Measurements from ENCODE around the gene PLA2G15. TPM values are rescaled to one million over a fixed set of nuclear protein-coding genes. Genes with fewer than 3 reads are reported as not detected.
A peak's percentile ranks its signal among the peaks of the same experiment; 100 is the strongest.

The PLA2G15 gene
- total RNA-seq, 1 donor, result 30.8 TPM

GRCh38 chr16:68298907-68299561 lies 53.9 kb downstream of the PLA2G15 start:
- H3K4me3 ChIP-seq (ENCODE audit: insufficient read depth, low read length), result no peak overlapping the region
- peaks cover 26% of the 10 kb centered on the region for H3K4me1 ChIP-seq (ENCODE audit: insufficient read depth, low read length)
- no peaks in the 10 kb centered on the region for H3K9me3 ChIP-seq (ENCODE audit: low read depth, low read length)
- no peak overlapping the region for H3K4me2 ChIP-seq (ENCODE audit: insufficient read depth, low read length)
- H3K27me3 ChIP-seq (ENCODE audit: insufficient read depth, low read length), result no peaks in the 10 kb centered on the region
- TF ChIP-seq, protein P1, sequence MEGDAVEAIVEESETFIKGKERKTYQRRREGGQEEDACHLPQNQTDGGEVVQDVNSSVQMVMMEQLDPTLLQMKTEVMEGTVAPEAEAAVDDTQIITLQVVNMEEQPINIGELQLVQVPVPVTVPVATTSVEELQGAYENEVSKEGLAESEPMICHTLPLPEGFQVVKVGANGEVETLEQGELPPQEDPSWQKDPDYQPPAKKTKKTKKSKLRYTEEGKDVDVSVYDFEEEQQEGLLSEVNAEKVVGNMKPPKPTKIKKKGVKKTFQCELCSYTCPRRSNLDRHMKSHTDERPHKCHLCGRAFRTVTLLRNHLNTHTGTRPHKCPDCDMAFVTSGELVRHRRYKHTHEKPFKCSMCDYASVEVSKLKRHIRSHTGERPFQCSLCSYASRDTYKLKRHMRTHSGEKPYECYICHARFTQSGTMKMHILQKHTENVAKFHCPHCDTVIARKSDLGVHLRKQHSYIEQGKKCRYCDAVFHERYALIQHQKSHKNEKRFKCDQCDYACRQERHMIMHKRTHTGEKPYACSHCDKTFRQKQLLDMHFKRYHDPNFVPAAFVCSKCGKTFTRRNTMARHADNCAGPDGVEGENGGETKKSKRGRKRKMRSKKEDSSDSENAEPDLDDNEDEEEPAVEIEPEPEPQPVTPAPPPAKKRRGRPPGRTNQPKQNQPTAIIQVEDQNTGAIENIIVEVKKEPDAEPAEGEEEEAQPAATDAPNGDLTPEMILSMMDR (IDR thresholded peaks at IDR 0.05; ENCODE audit: extremely low read depth, low read depth, low read length), result no peak
- H2AFZ ChIP-seq (ENCODE audit: low read length), result no peak overlapping the region
- no peak for DNase-seq (ENCODE audit: insufficient read length, low spot score, missing footprints)
- H3K79me2 ChIP-seq (ENCODE audit: insufficient read depth, low read length), result peaks cover 26% of the 10 kb centered on the region
- H4K20me1 ChIP-seq (ENCODE audit: insufficient read depth, low read length), result peaks cover 11% of the 10 kb centered on the region
- H3K27ac ChIP-seq (ENCODE audit: low read depth, low read length), result peak overlapping the region; percentile 35
- peaks cover 82% of the 10 kb centered on the region for H3K36me3 ChIP-seq (ENCODE audit: insufficient read depth, low read length)

GRCh38 chr16:68299571-68300453 lies 54.6 kb downstream of the PLA2G15 start:
- H4K20me1 ChIP-seq (ENCODE audit: insufficient read depth, low read length), result peaks cover 10% of the 10 kb centered on the region
- peak overlapping the region; percentile 35 for H3K27ac ChIP-seq (ENCODE audit: low read depth, low read length)
- no peaks in the 10 kb centered on the region for H3K27me3 ChIP-seq (ENCODE audit: insufficient read depth, low read length)
- H3K4me1 ChIP-seq (ENCODE audit: insufficient read depth, low read length), result peaks cover 26% of the 10 kb centered on the region
- peaks cover 23% of the 10 kb centered on the region for H3K79me2 ChIP-seq (ENCODE audit: insufficient read depth, low read length)
- DNase-seq (ENCODE audit: insufficient read length, low spot score, missing footprints), result no peak
- peaks cover 78% of the 10 kb centered on the region for H3K36me3 ChIP-seq (ENCODE audit: insufficient read depth, low read length)
- no peak overlapping the region for H3K4me2 ChIP-seq (ENCODE audit: insufficient read depth, low read length)
- H2AFZ ChIP-seq (ENCODE audit: low read length), result no peak overlapping the region
- no peaks in the 10 kb centered on the region for H3K9me3 ChIP-seq (ENCODE audit: low read depth, low read length)
- TF ChIP-seq, protein P1 (IDR thresholded peaks at IDR 0.05; ENCODE audit: extremely low read depth, low read depth, low read length), result no peak
- H3K4me3 ChIP-seq (ENCODE audit: insufficient read depth, low read length), result no peak overlapping the region

DNA sequence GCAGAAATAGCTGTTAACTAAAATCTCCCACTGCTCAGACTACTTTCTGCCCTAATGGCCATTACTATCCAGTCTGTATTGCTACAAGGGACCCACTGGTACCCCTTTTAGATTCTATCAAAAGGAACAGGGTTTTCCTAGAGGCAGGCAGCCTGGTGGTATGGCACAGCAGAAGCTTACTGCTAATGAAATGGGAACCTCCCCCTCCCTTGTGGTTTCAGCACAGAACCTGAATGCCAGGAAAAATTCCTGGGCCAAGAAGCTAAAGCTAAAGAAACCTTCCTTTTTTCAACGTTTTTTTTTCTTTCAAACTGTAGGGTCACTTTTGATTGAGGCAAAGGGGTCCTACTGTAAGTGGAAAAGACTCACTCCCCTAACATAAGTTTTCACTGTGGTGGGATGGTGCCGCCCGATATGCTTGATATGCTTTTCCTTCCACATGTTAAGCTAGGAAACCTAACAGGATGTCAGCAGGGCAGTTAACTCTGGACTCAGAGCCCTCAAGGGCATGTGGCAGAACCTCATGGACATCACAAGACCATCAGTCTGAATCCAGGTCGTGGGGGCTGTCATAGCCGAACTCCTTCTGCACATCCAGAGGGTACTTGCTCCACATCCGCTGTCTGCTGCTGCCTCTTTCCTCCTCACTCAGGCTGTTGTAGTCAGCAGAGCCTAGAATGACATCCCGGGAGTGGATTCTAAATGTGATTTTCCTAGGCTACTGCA lies 55.7 kb downstream of the PLA2G15 start:
- Histone ChIP-seq H3K4me2 (ENCODE audit: insufficient read depth, low read length) (no peak overlapping the region), H3K36me3 (ENCODE audit: insufficient read depth, low read length) (peaks cover 75% of the 10 kb centered on the region), H3K27me3 (ENCODE audit: insufficient read depth, low read length) (no peaks in the 10 kb centered on the region), H3K27ac (ENCODE audit: low read depth, low read length) (peak overlapping the region; percentile 12), H4K20me1 (ENCODE audit: insufficient read depth, low read length) (peaks cover 7% of the 10 kb centered on the region), H3K4me3 (ENCODE audit: insufficient read depth, low read length) (no peak overlapping the region), H2AFZ (ENCODE audit: low read length) (no peak overlapping the region), H3K79me2 (ENCODE audit: insufficient read depth, low read length) (peaks cover 32% of the 10 kb centered on the region), H3K9me3 (ENCODE audit: low read depth, low read length) (no peaks in the 10 kb centered on the region), H3K4me1 (ENCODE audit: insufficient read depth, low read length) (peaks cover 26% of the 10 kb centered on the region)
- DNase-seq (ENCODE audit: insufficient read length, low spot score, missing footprints), result no peak
- TF ChIP-seq, protein P1 (IDR thresholded peaks at IDR 0.05; ENCODE audit: extremely low read depth, low read depth, low read length), result no peak
